SJCRH30 (cell line): ENCODE data around the gene FSD2. TPM values are rescaled to one million over a fixed set of nuclear protein-coding genes. Genes with fewer than 3 reads are reported as not detected.
"Not testable (repeated sequence)": the region's sequence is repeated elsewhere in the genome, so short reads cannot be mapped to it uniquely, and the experiment has no call there.

Experiments
- DNase-seq, 2 experiments: peaks; one replicate each; pipeline ENCODE4 v3.0.0-alpha.2; 2015 to 2020
- H3K27ac ChIP-seq: fragments of 250-450 bp; sonication (Bioruptor Pico); 2 replicates; pipeline ENCODE4 v1.5.1; 2020; ENCODE audit warnings: mild to moderate bottlenecking, moderate library complexity
- H3K27me3 ChIP-seq: fragments of 250-450 bp; sonication (Bioruptor Pico); 2 replicates; pipeline ENCODE4 v1.5.1; 2020; ENCODE audit warnings: mild to moderate bottlenecking, moderate library complexity
- H3K36me3 ChIP-seq: fragments of 250-450 bp; sonication (Bioruptor Pico); 2 replicates; pipeline ENCODE4 v1.5.1; 2020; ENCODE audit warnings: mild to moderate bottlenecking, moderate library complexity
- H3K4me1 ChIP-seq: fragments of 250-450 bp; sonication (Bioruptor Pico); 2 replicates; pipeline ENCODE4 v1.5.1; 2020; ENCODE audit warnings: mild to moderate bottlenecking, moderate library complexity
- H3K4me3 ChIP-seq: fragments of 250-450 bp; sonication (Bioruptor Pico); 2 replicates; pipeline ENCODE4 v1.5.1; 2020; ENCODE audit warnings: mild to moderate bottlenecking, moderate library complexity
- H3K9me3 ChIP-seq: fragments of 250-450 bp; sonication (Bioruptor Pico); replicated peaks from 2 replicates; pipeline ENCODE4 v1.5.1; 2020; ENCODE audit warnings: mild to moderate bottlenecking, moderate library complexity
- total RNA-seq: library from RNA; depleted of rRNA; stranded (reverse); fragments of >200 nt; shearing (Covaris generic); gene quantifications from 2 replicates; pipeline ENCODE4 v1.2.3, GENCODE V29; 2014; rRNA removed

Gene FSD2
- total RNA-seq, 1 experiment from 2014 or later: 0.06 TPM

DNA sequence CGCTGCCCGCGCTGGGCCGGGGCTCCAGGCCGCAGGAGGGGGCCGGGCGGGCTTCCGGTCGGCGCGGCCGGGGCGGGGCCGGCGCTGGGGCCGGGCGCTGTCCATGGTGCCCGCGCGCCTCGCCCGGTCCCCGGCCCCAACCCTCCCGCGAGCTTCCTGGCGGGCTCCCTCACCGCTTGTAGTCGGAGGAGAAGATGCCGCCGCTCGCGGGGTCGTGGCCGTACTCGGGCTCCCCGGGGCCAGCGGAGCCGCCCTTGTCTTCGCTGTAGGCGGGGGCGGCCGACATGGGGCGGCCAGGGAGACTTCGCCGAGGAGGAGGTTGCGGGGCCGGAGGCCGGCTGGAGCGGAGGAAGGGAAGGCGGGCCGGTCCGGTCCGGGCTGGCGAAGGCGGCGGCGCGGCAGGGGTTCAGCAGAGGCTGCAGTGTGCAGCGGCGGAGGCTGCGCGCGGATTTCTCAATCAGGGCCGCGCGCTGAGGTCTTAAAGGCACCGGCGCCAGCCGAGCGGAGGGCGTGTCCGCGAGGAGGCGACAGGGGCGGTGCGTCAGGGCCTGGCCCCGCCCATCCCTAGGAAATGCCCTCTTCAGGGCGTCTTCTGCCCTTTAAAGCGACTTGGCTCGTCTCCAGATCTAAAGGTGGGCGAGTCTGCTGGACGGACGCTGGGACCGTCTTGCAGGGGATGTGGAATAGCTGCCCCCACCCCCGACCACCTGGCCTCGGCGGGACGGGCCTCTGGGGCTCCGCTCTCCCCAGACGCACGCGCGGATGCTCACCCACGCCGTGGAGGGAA, 96.3 kb downstream of the FSD2 start, which contains the start of gene AP3B2:
TSS of gene AP3B2 (minus strand) at position 455 of the 787 bp plus-strand sequence. CDS start at position 286, 169 bp downstream.
- H3K27ac ChIP-seq: no peak within 1 kb of the TSS
- no peaks in the 10 kb centered on the region for H3K4me1 ChIP-seq
- no peaks in the 10 kb centered on the region; the same call in 1 of the 2 replicates for H3K27me3 ChIP-seq
- peak within 1 kb of the TSS; percentile 45 for H3K4me3 ChIP-seq
- peak in 1 of 2 experiments; percentile 23 for DNase-seq
- H3K36me3 ChIP-seq: no peaks in the 10 kb centered on the region
- no peaks in the 10 kb centered on the region for H3K9me3 ChIP-seq

DNA sequence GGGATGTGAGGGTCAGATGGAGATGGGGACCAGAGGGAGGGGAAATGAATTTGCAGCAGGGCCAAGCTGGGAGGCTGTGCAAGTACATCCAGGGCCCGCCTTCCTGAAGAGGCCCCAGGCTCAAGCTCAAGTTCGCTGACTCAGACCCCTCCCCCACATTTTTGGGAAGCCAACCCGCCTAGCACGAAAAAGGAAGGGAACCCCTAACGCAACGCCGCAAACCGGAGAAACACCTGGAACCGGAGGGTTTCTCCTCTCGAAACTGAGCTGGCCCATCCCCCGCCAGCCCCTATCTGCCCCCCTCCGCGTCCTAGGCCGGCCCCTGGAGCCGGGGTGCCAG, 96.8 kb downstream of the FSD2 start:
- Histone ChIP-seq H3K36me3 (no peaks in the 10 kb centered on the region), H3K27me3 (no peaks in the 10 kb centered on the region; the same call in 1 of the 2 replicates), H3K27ac (no peak overlapping the region), H3K9me3 (no peaks in the 10 kb centered on the region), H3K4me3 (no peak overlapping the region), H3K4me1 (no peaks in the 10 kb centered on the region)
- DNase-seq: no peak

DNA sequence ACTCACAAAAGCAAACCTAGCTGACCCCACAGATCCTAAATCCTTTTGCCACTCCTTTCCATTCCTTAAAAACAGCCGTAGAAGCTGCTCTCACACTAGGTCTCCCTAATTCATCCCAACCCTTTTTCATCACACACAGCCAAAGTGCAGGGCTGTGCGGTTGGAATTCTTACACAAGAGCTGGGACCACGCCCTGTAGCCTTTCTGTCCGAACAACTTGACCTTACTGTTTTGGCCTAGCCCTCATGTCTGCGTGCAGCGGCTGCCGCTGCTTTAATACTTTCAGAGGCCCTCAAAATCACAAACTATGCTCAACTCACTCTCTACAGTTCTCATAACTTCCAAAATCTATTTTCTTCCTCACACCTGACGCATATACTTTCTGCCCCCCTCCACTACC, 100.0 kb downstream of the FSD2 start:
- not testable (repeated sequence) for H3K27me3 ChIP-seq, H3K9me3 ChIP-seq, H3K4me1 ChIP-seq, DNase-seq, H3K4me3 ChIP-seq, H3K27ac ChIP-seq, H3K36me3 ChIP-seq

Other genes with a start within 250 kb of the FSD2 start
- 0.04 and 0.13 TPM in 2 replicates for gene CPEB1, start 158.7 kb downstream of the FSD2 start, total RNA-seq
- not detected in 2 replicates for gene AP3B2, start 96.2 kb downstream of the FSD2 start, total RNA-seq
- gene WHAMM, start 3.6 kb upstream of the FSD2 start, total RNA-seq: 3.4 and 5.2 TPM in 2 replicates
- 6.8 and 7.3 TPM in 2 replicates for gene HOMER2, start 146.7 kb upstream of the FSD2 start, total RNA-seq
- 44.0 and 48.4 TPM in 2 replicates for gene RAMAC, start 180.1 kb upstream of the FSD2 start, total RNA-seq
- gene C15orf40, start 205.6 kb upstream of the FSD2 start, total RNA-seq: 11.2 and 12.3 TPM in 2 replicates